Measurements from ENCODE around the gene THBS4. TPM values are rescaled to one million over a fixed set of nuclear protein-coding genes. Genes with fewer than 3 reads are reported as not detected.

The THBS4 gene
- polyA plus RNA-seq, 1 donor from 2014 or later = 6.3 TPM

DNA sequence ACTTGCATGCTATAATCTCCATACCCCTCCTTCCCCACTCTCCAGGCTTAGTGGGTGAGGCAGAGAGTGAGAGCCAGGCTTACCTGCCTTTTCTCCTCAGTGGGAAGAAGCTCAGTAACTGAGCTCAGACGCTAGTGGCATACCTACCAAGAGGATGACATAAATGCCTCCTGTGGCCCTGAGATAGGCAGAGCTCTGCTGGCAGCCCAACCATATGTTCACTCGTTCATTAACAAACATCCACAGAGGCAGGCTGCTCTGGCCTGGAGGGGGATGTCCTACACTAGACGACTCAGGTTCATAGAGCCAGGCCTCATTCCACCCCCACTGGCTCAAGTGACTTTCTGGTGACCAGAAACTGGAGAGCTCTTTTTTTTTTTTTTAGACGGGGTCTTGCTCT is 81.3 kb downstream of the THBS4 start:
- H3K9me3 ChIP-seq (ENCODE audit: low read length) = no peaks in the 10 kb centered on the region
- H3K36me3 ChIP-seq (ENCODE audit: insufficient read depth, low read length) = no peaks in the 10 kb centered on the region
- no peak overlapping the region for H3K9ac ChIP-seq (ENCODE audit: low read length)
- no peak overlapping the region for H3K4me3 ChIP-seq (ENCODE audit: low read length)
- H3K4me2 ChIP-seq (ENCODE audit: low read length) = no peak overlapping the region
- H3K27me3 ChIP-seq (ENCODE audit: insufficient read depth, low read depth, low read length) = no peaks in the 10 kb centered on the region
- no peaks in the 10 kb centered on the region for H4K20me1 ChIP-seq (ENCODE audit: insufficient read depth)
- no peak for TF ChIP-seq MXI1 (conservative IDR thresholded peaks at IDR 0.05; ENCODE audit: poor library complexity, severe bottlenecking)
- no peak for TF ChIP-seq RAD21 (conservative IDR thresholded peaks at IDR 0.05)
- no peak for TF ChIP-seq EP300 (conservative IDR thresholded peaks at IDR 0.05; ENCODE audit: poor library complexity, severe bottlenecking)
- no peak for TF ChIP-seq TAF1 (IDR thresholded peaks at IDR 0.05; ENCODE audit: low read depth)
- TF ChIP-seq EZH2 (IDR thresholded peaks at IDR 0.05; ENCODE audit: borderline replicate concordance, insufficient read depth, low read length, poor library complexity, severe bottlenecking) = no peak
- TF ChIP-seq POLR2AphosphoS5 (IDR thresholded peaks at IDR 0.05) = no peak
- no peak for TF ChIP-seq REST (IDR thresholded peaks at IDR 0.05; ENCODE audit: borderline replicate concordance)
- no peak for TF ChIP-seq CTCF (IDR thresholded peaks at IDR 0.05; ENCODE audit: poor library complexity, severe bottlenecking)
- TF ChIP-seq SMC3 (conservative IDR thresholded peaks at IDR 0.05; ENCODE audit: poor library complexity) = no peak
- no peaks in the 10 kb centered on the region for H3F3A ChIP-seq (ENCODE audit: insufficient read depth, low read length, poor library complexity, severe bottlenecking)
- H3K27ac ChIP-seq (ENCODE audit: low read length) = no peak overlapping the region
- no peaks in the 10 kb centered on the region for H3K9me2 ChIP-seq (ENCODE audit: insufficient read depth, low read length)
- no peak overlapping the region for H2AFZ ChIP-seq (ENCODE audit: low read depth, low read length)
- H3K79me2 ChIP-seq (replicated peaks; ENCODE audit: insufficient read depth, low read length) = no peaks in the 10 kb centered on the region

DNA sequence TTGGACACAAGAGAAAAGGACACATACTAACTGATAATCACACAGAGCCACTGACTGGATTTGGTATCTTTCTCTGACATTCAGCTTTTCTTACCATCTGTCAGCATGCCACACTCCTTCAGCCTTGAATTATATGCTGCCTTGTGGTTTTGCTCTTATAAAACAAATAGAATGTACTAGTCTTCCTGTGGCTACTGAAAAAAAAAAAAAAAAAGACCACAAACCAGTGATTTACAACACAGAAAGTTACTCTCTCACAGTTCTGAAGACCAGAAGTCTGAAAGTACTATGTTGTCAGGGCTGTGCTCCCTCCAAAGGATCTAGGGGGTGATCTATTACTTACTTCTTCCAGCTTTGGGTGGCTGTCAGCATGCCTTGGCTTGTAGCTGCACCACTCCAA is 82.3 kb downstream of the THBS4 start:
- H2AFZ ChIP-seq (ENCODE audit: low read depth, low read length) = no peak overlapping the region
- no peaks in the 10 kb centered on the region for H4K20me1 ChIP-seq (ENCODE audit: insufficient read depth)
- H3K4me3 ChIP-seq (ENCODE audit: low read length) = no peak overlapping the region
- no peaks in the 10 kb centered on the region for H3K79me2 ChIP-seq (replicated peaks; ENCODE audit: insufficient read depth, low read length)
- H3K27ac ChIP-seq (ENCODE audit: low read length) = no peak overlapping the region
- no peaks in the 10 kb centered on the region for H3K9me3 ChIP-seq (ENCODE audit: low read length)
- H3F3A ChIP-seq (ENCODE audit: insufficient read depth, low read length, poor library complexity, severe bottlenecking) = no peaks in the 10 kb centered on the region
- H3K9ac ChIP-seq (ENCODE audit: low read length) = no peak overlapping the region
- no peaks in the 10 kb centered on the region for H3K36me3 ChIP-seq (ENCODE audit: insufficient read depth, low read length)
- no peak overlapping the region for H3K4me2 ChIP-seq (ENCODE audit: low read length)
- no peaks in the 10 kb centered on the region for H3K27me3 ChIP-seq (ENCODE audit: insufficient read depth, low read depth, low read length)
- no peaks in the 10 kb centered on the region for H3K9me2 ChIP-seq (ENCODE audit: insufficient read depth, low read length)
- TF ChIP-seq EP300 (conservative IDR thresholded peaks at IDR 0.05; ENCODE audit: poor library complexity, severe bottlenecking) (no peak), TAF1 (IDR thresholded peaks at IDR 0.05; ENCODE audit: low read depth) (no peak), RAD21 (conservative IDR thresholded peaks at IDR 0.05) (no peak), CTCF (IDR thresholded peaks at IDR 0.05; ENCODE audit: poor library complexity, severe bottlenecking) (no peak), REST (IDR thresholded peaks at IDR 0.05; ENCODE audit: borderline replicate concordance) (no peak), MXI1 (conservative IDR thresholded peaks at IDR 0.05; ENCODE audit: poor library complexity, severe bottlenecking) (no peak), POLR2AphosphoS5 (IDR thresholded peaks at IDR 0.05) (no peak), EZH2 (IDR thresholded peaks at IDR 0.05; ENCODE audit: borderline replicate concordance, insufficient read depth, low read length, poor library complexity, severe bottlenecking) (no peak), SMC3 (conservative IDR thresholded peaks at IDR 0.05; ENCODE audit: poor library complexity) (no peak)
